ENCODE results near the gene PTPRM. TPM values are rescaled to one million over a fixed set of nuclear protein-coding genes. Genes with fewer than 3 reads are reported as not detected.

The PTPRM gene
- polyA plus RNA-seq, 1 of the 3 experiments (the other 2 are of a cell fraction): 16.0 TPM

DNA sequence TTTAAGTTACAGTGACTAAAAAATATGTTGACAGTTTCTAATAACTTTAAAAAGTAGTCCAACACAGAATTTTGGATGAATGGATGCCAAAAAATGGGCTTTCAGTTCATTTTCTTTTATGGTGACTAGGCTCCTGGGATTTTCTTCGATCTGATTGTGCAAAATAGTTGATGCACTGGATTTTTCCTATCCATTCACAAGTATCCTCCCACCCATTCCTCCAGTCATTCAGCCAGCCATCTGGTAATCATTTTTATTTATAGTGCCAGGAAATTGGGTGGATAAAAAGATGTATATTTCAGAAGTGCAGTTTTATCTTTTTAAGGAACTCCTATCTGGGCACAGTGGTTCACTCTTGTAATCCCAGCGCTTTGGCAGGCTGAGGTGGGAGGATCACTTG is 175.1 kb downstream of the PTPRM start:
- 37% methylated on average over 2 of the region's 2 CpGs for WGBS (ENCODE audit: low lambda C conversion rate)
- ChIA-PET POLR2A (no interaction called here), CTCF (interaction anchor here (1.2 kb wide), 1 partner anchor 12 kb away, joined by 3 read pairs; no protein-coding TSS in a partner anchor)

DNA sequence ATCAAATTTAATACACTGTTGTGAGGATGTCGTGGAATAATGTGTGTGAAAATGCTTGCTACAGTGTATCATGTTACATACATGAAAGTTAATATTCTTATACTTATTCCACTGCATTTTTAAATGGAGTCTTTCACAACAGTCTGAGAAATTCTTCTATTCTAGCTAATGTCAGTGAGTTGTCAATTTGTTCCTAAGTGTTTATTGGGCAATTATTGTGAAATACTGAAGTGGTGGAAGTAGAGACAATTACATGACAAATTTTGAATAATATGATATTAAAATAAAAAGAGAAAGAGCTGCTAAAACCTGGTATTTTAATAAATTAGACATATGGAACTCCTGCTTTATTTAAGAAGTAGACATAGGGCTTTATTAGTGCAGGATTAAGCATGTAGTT is 176.1 kb downstream of the PTPRM start:
- peaks cover 0 to 2% of the 10 kb centered on the region in 2 experiments; a peak in 1 of 4 replicates for H3K4me1 ChIP-seq (ENCODE audit: control insufficient read depth in 1 of 2, insufficient read depth in 2 of 2, low read depth in 1 of 2, low read length in 1 of 2)
- H3K4me2 ChIP-seq: no peak overlapping the region
- ChIA-PET CTCF (interaction anchor here (0.6 to 1.2 kb wide), 4 partner anchors 11 to 773 kb away, joined by 3 read pairs; no protein-coding TSS in a partner anchor), POLR2A (no interaction called here)
- no peak overlapping the region for H3K9ac ChIP-seq
- H3K36me3 ChIP-seq (replicated peaks in 1 of 2; ENCODE audit: control insufficient read depth in 1 of 2, insufficient read depth in 2 of 2, low read length in 1 of 2): no peaks in the 10 kb centered on the region
- H3K9me2 ChIP-seq: no peaks in the 10 kb centered on the region
- H3K4me3 ChIP-seq (ENCODE audit: low read depth in 2 of 2, low read length in 1 of 2): no peak overlapping the region
- TF ChIP-seq RFX5 (IDR thresholded peaks at IDR 0.05; ENCODE audit: low read length) (no peak), RAD21 (IDR thresholded peaks at IDR 0.05; ENCODE audit: low read length) (no peak), FOSL2 (IDR thresholded peaks at IDR 0.05; ENCODE audit: borderline replicate concordance, low read depth) (no peak)
- no peak for DNase-seq
- 19% methylated on average over 1 of the region's 1 CpG for WGBS (ENCODE audit: low lambda C conversion rate)
- H3F3A ChIP-seq (replicated peaks; ENCODE audit: insufficient read depth): no peaks in the 10 kb centered on the region
- no peaks in the 10 kb centered on the region for H3K79me2 ChIP-seq (ENCODE audit: insufficient read depth)
- H3K27ac ChIP-seq (ENCODE audit: low read depth in 2 of 2, low read length in 1 of 2): no peak overlapping the region
- no peak overlapping the region for H2AFZ ChIP-seq (ENCODE audit: low read depth)
- H3K9me3 ChIP-seq: no peaks in the 10 kb centered on the region
- H3K27me3 ChIP-seq (ENCODE audit: insufficient read depth): no peaks in the 10 kb centered on the region
- no peaks in the 10 kb centered on the region for H4K20me1 ChIP-seq (ENCODE audit: insufficient read depth)

More for the DNA sequence above, 175.1 kb downstream of the PTPRM start:
- Histone ChIP-seq H4K20me1 (ENCODE audit: insufficient read depth) (no peaks in the 10 kb centered on the region), H3K27ac (ENCODE audit: low read depth in 2 of 2, low read length in 1 of 2) (no peak overlapping the region), H3K36me3 (replicated peaks in 1 of 2; ENCODE audit: control insufficient read depth in 1 of 2, insufficient read depth in 2 of 2, low read length in 1 of 2) (no peaks in the 10 kb centered on the region), H3K9ac (no peak overlapping the region), H2AFZ (ENCODE audit: low read depth) (no peak overlapping the region), H3K9me2 (no peaks in the 10 kb centered on the region), H3K27me3 (ENCODE audit: insufficient read depth) (no peaks in the 10 kb centered on the region), H3K4me1 (ENCODE audit: control insufficient read depth in 1 of 2, insufficient read depth in 2 of 2, low read depth in 1 of 2, low read length in 1 of 2) (no peaks in the 10 kb centered on the region; a peak in 1 of 4 replicates), H3K79me2 (ENCODE audit: insufficient read depth) (no peaks in the 10 kb centered on the region), H3K4me2 (no peak overlapping the region), H3F3A (replicated peaks; ENCODE audit: insufficient read depth) (no peaks in the 10 kb centered on the region), H3K9me3 (no peaks in the 10 kb centered on the region), H3K4me3 (ENCODE audit: low read depth in 2 of 2, low read length in 1 of 2) (no peak overlapping the region)
- TF ChIP-seq JUND (IDR thresholded peaks at IDR 0.05) (no peak), NRF1 (IDR thresholded peaks at IDR 0.05; ENCODE audit: low read depth, low read length) (no peak), TEAD4 (IDR thresholded peaks at IDR 0.05; ENCODE audit: borderline replicate concordance, insufficient read depth) (no peak), GABPA (IDR thresholded peaks at IDR 0.05; ENCODE audit: low read depth) (no peak), SIN3A (IDR thresholded peaks at IDR 0.05; ENCODE audit: borderline replicate concordance, low read depth, low read length) (no peak)
- TF ChIP-seq, protein P1, sequence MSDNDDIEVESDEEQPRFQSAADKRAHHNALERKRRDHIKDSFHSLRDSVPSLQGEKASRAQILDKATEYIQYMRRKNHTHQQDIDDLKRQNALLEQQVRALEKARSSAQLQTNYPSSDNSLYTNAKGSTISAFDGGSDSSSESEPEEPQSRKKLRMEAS (IDR thresholded peaks at IDR 0.05; ENCODE audit: low read depth): no peak
- TF ChIP-seq, protein P2, sequence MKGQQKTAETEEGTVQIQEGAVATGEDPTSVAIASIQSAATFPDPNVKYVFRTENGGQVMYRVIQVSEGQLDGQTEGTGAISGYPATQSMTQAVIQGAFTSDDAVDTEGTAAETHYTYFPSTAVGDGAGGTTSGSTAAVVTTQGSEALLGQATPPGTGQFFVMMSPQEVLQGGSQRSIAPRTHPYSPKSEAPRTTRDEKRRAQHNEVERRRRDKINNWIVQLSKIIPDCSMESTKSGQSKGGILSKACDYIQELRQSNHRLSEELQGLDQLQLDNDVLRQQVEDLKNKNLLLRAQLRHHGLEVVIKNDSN (IDR thresholded peaks at IDR 0.05; ENCODE audit: borderline replicate concordance, low read depth): no peak
- DNase-seq: no peak

DNA sequence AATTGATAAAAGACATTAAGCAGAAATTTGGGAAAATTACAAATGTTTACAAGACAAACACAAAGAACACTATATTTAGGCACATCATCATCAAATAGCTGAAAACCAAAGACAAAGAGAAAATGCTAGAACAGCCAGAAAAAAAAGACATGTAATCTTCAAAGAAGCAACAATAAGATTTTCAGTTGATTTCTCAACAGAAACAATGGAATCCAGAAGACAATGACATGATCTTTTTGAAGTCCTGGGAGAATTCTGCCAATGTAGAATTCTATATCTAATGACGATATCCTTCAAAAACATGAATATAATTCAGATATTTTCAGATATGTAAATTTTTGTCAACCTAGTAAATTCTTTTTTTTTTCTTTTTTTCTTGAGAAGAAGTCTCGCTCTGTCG is 179.0 kb downstream of the PTPRM start:
- Histone ChIP-seq H4K20me1 (ENCODE audit: insufficient read depth) (no peaks in the 10 kb centered on the region), H3K27me3 (ENCODE audit: insufficient read depth) (no peaks in the 10 kb centered on the region), H3K9ac (no peak overlapping the region), H3K27ac (ENCODE audit: low read depth in 2 of 2, low read length in 1 of 2) (no peak overlapping the region), H3K9me3 (no peaks in the 10 kb centered on the region), H3K36me3 (replicated peaks in 1 of 2; ENCODE audit: control insufficient read depth in 1 of 2, insufficient read depth in 2 of 2, low read length in 1 of 2) (no peaks in the 10 kb centered on the region), H2AFZ (ENCODE audit: low read depth) (no peak overlapping the region), H3K9me2 (no peaks in the 10 kb centered on the region), H3F3A (replicated peaks; ENCODE audit: insufficient read depth) (no peaks in the 10 kb centered on the region), H3K4me2 (no peak overlapping the region), H3K4me3 (ENCODE audit: low read depth in 2 of 2, low read length in 1 of 2) (no peak overlapping the region), H3K4me1 (ENCODE audit: control insufficient read depth in 1 of 2, insufficient read depth in 2 of 2, low read depth in 1 of 2, low read length in 1 of 2) (peaks cover 0 to 12% of the 10 kb centered on the region in 2 experiments; a peak in 2 of 4 replicates), H3K79me2 (ENCODE audit: insufficient read depth) (no peaks in the 10 kb centered on the region)
- DNase-seq: no peak
- WGBS (ENCODE audit: low lambda C conversion rate): 67% methylated on average over 3 of the region's 3 CpGs
- ChIA-PET POLR2A (no interaction called here), CTCF (no interaction called here)
- TF ChIP-seq MXI1 (IDR thresholded peaks at IDR 0.05; ENCODE audit: low read depth, low read length) (no peak), NRF1 (IDR thresholded peaks at IDR 0.05; ENCODE audit: low read depth, low read length) (no peak), EP300 (IDR thresholded peaks at IDR 0.05; ENCODE audit: borderline replicate concordance in 1 of 2, low read depth in 1 of 2, low read length in 1 of 2) (no peak), MEF2A (IDR thresholded peaks at IDR 0.05; ENCODE audit: borderline replicate concordance, low read depth) (no peak), GATA2 (CRISPR knock-in tag; IDR thresholded peaks at IDR 0.05) (no peak), TAF1 (IDR thresholded peaks at IDR 0.05; ENCODE audit: borderline replicate concordance, low read depth, low read length) (no peak), EZH2phosphoT487 (IDR thresholded peaks at IDR 0.05; ENCODE audit: borderline replicate concordance, low read depth) (no peak)
- TF ChIP-seq, protein P2 (IDR thresholded peaks at IDR 0.05; ENCODE audit: borderline replicate concordance, low read depth): no peak
- TF ChIP-seq, protein P3, sequence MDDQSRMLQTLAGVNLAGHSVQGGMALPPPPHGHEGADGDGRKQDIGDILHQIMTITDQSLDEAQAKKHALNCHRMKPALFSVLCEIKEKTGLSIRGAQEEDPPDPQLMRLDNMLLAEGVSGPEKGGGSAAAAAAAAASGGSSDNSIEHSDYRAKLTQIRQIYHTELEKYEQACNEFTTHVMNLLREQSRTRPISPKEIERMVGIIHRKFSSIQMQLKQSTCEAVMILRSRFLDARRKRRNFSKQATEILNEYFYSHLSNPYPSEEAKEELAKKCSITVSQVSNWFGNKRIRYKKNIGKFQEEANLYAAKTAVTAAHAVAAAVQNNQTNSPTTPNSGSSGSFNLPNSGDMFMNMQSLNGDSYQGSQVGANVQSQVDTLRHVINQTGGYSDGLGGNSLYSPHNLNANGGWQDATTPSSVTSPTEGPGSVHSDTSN (IDR thresholded peaks at IDR 0.05): no peak
- TF ChIP-seq, protein P4, sequence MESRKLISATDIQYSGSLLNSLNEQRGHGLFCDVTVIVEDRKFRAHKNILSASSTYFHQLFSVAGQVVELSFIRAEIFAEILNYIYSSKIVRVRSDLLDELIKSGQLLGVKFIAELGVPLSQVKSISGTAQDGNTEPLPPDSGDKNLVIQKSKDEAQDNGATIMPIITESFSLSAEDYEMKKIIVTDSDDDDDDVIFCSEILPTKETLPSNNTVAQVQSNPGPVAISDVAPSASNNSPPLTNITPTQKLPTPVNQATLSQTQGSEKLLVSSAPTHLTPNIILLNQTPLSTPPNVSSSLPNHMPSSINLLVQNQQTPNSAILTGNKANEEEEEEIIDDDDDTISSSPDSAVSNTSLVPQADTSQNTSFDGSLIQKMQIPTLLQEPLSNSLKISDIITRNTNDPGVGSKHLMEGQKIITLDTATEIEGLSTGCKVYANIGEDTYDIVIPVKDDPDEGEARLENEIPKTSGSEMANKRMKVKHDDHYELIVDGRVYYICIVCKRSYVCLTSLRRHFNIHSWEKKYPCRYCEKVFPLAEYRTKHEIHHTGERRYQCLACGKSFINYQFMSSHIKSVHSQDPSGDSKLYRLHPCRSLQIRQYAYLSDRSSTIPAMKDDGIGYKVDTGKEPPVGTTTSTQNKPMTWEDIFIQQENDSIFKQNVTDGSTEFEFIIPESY (IDR thresholded peaks at IDR 0.05; ENCODE audit: borderline replicate concordance, low read depth): no peak
